ENCODE results near the gene TMEM107.
"Not testable (repeated sequence)": the region's sequence is repeated elsewhere in the genome, so short reads cannot be mapped to it uniquely, and the experiment has no call there.

Gene TMEM107

GRCh38 chr17:8176197-8176940, at the start of gene TMEM107:
Gene TMEM107 (minus strand): TSS chr17:8176380. CDS start chr17:8176286, 94 bp downstream.
- Mint-ChIP-seq H3K27ac (peak within 1 kb of the TSS; percentile 96), H3K36me3 (ENCODE audit: low read depth) (no peaks in the 10 kb centered on the region), H3K9me3 (no peaks in the 10 kb centered on the region), H3K4me1 (ENCODE audit: low read depth) (peaks cover 42% of the 10 kb centered on the region), H3K4me3 (peak within 1 kb of the TSS; percentile 97), H3K27me3 (ENCODE audit: low read depth) (peaks cover 7% of the 10 kb centered on the region)

- Mint-ChIP-seq H3K4me1 (ENCODE audit: low read depth) (peaks cover 48% of the 10 kb centered on the region), H3K9me3 (no peaks in the 10 kb centered on the region), H3K4me3 (peak overlapping the region; percentile 67), H3K27me3 (ENCODE audit: low read depth) (peaks cover 3% of the 10 kb centered on the region), H3K36me3 (ENCODE audit: low read depth) (peaks cover 41% of the 10 kb centered on the region), H3K27ac (peak overlapping the region; percentile 77)
Measured at GRCh38 chr17:8224891-8225812, 49.0 kb upstream of the TMEM107 start.

GRCh38 chr17:8223356-8224126, 47.4 kb upstream of the TMEM107 start:
- Mint-ChIP-seq H3K27ac (peak overlapping the region; percentile 99), H3K4me1 (ENCODE audit: low read depth) (peaks cover 48% of the 10 kb centered on the region), H3K9me3 (no peaks in the 10 kb centered on the region), H3K36me3 (ENCODE audit: low read depth) (peaks cover 30% of the 10 kb centered on the region), H3K4me3 (peak overlapping the region; percentile 90), H3K27me3 (ENCODE audit: low read depth) (peaks cover 3% of the 10 kb centered on the region)

- Mint-ChIP-seq H3K4me1 (ENCODE audit: low read depth) (peaks cover 48% of the 10 kb centered on the region), H3K4me3 (peak overlapping the region; percentile 90), H3K27ac (peak overlapping the region; percentile 99), H3K27me3 (ENCODE audit: low read depth) (peaks cover 3% of the 10 kb centered on the region), H3K36me3 (ENCODE audit: low read depth) (peaks cover 27% of the 10 kb centered on the region), H3K9me3 (no peaks in the 10 kb centered on the region)
Measured at GRCh38 chr17:8222630-8223355, 46.6 kb upstream of the TMEM107 start.

GRCh38 chr17:8222380-8222629, 46.1 kb upstream of the TMEM107 start:
- Mint-ChIP-seq H3K4me1 (ENCODE audit: low read depth) (peaks cover 44% of the 10 kb centered on the region), H3K27ac (peak overlapping the region; percentile 99), H3K9me3 (no peaks in the 10 kb centered on the region), H3K36me3 (ENCODE audit: low read depth) (peaks cover 22% of the 10 kb centered on the region), H3K27me3 (ENCODE audit: low read depth) (peaks cover 3% of the 10 kb centered on the region), H3K4me3 (peak overlapping the region; percentile 90)

GRCh38 chr17:8221663-8222379, 45.6 kb upstream of the TMEM107 start:
- Mint-ChIP-seq H3K9me3 (no peaks in the 10 kb centered on the region), H3K4me1 (ENCODE audit: low read depth) (peaks cover 39% of the 10 kb centered on the region), H3K27me3 (ENCODE audit: low read depth) (peaks cover 3% of the 10 kb centered on the region), H3K27ac (peak overlapping the region; percentile 99), H3K36me3 (ENCODE audit: low read depth) (peaks cover 19% of the 10 kb centered on the region), H3K4me3 (peak overlapping the region; percentile 90)

GRCh38 chr17:8220783-8221662, 44.8 kb upstream of the TMEM107 start:
- H3K4me1 Mint-ChIP-seq (ENCODE audit: low read depth) = peaks cover 31% of the 10 kb centered on the region

GRCh38 chr17:8214000-8214399, 37.8 kb upstream of the TMEM107 start:
- not testable (repeated sequence) for H3K36me3 Mint-ChIP-seq (ENCODE audit: low read depth); H3K27me3 Mint-ChIP-seq (ENCODE audit: low read depth); H3K9me3 Mint-ChIP-seq; H3K4me3 Mint-ChIP-seq; H3K27ac Mint-ChIP-seq
- H3K4me1 Mint-ChIP-seq (ENCODE audit: low read depth) = peaks cover 17% of the 10 kb centered on the region

More at GRCh38 chr17:8220783-8221662, 44.8 kb upstream of the TMEM107 start:
- H3K9me3 Mint-ChIP-seq = no peaks in the 10 kb centered on the region
- H3K27me3 Mint-ChIP-seq (ENCODE audit: low read depth) = peaks cover 3% of the 10 kb centered on the region
- H3K36me3 Mint-ChIP-seq (ENCODE audit: low read depth) = peaks cover 13% of the 10 kb centered on the region
- H3K4me3 Mint-ChIP-seq = peak overlapping the region; percentile 90
- peak overlapping the region; percentile 99 for H3K27ac Mint-ChIP-seq

- peaks cover 5% of the 10 kb centered on the region for H3K36me3 Mint-ChIP-seq (ENCODE audit: low read depth)
- H3K27me3 Mint-ChIP-seq (ENCODE audit: low read depth) = no peaks in the 10 kb centered on the region
- peak overlapping the region; percentile 14 for H3K4me3 Mint-ChIP-seq
- H3K4me1 Mint-ChIP-seq (ENCODE audit: low read depth) = peaks cover 20% of the 10 kb centered on the region
- H3K9me3 Mint-ChIP-seq = no peaks in the 10 kb centered on the region
- no peak overlapping the region for H3K27ac Mint-ChIP-seq
Measured at GRCh38 chr17:8212312-8213180, 36.4 kb upstream of the TMEM107 start.

GRCh38 chr17:8210761-8211458, 34.7 kb upstream of the TMEM107 start:
- peaks cover 30% of the 10 kb centered on the region for H3K4me1 Mint-ChIP-seq (ENCODE audit: low read depth)
- no peaks in the 10 kb centered on the region for H3K27me3 Mint-ChIP-seq (ENCODE audit: low read depth)
- peak overlapping the region; percentile 94 for H3K4me3 Mint-ChIP-seq
- H3K36me3 Mint-ChIP-seq (ENCODE audit: low read depth) = peaks cover 15% of the 10 kb centered on the region
- H3K27ac Mint-ChIP-seq = peak overlapping the region; percentile 90
- H3K9me3 Mint-ChIP-seq = no peaks in the 10 kb centered on the region

GRCh38 chr17:8209907-8210760, 34.0 kb upstream of the TMEM107 start, which contains the start of gene AURKB:
Gene AURKB (minus strand): TSS chr17:8210575. CDS start chr17:8210224, 351 bp downstream.
- Mint-ChIP-seq H3K4me3 (peak within 1 kb of the TSS; percentile 94), H3K9me3 (no peaks in the 10 kb centered on the region), H3K4me1 (ENCODE audit: low read depth) (peaks cover 30% of the 10 kb centered on the region), H3K27ac (peak within 1 kb of the TSS; percentile 90), H3K27me3 (ENCODE audit: low read depth) (no peaks in the 10 kb centered on the region), H3K36me3 (ENCODE audit: low read depth) (peaks cover 18% of the 10 kb centered on the region)

All from T-helper 1 cell treated with Interleukin-12 subunit alpha and Interleukin-12 subunit beta and Interleukin-4 antibody, amounts not matched to agents 30 μg/mL and 1 μg/mL, for 36 hours (primary cell).